Measurements from ENCODE around the gene SPOUT1.
"Not testable (repeated sequence)": the region's sequence is repeated elsewhere in the genome, so short reads cannot be mapped to it uniquely, and the experiment has no call there.

SPOUT1 gene

DNA sequence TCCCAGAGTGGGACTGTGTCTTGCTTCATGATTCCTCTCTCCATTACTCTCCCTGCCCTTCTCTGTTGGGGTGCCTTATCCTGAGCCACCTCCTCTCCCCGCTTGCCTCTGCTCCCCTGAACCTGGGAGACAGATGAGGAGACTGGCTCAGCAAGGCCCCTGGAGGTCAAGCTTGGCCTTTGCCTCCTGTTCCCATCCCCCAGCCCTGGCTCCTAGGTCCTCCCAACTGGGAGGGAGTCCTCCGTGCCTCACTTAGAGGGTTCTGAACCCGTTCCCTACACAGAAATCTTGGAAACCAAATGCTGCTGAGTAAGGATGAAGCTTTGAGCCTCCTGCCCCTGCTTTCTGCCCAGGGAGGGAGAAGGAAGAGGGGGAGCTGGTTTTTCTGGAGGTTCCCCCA, 21.1 kb downstream of the SPOUT1 start:
- no peak for DNase-seq

DNA sequence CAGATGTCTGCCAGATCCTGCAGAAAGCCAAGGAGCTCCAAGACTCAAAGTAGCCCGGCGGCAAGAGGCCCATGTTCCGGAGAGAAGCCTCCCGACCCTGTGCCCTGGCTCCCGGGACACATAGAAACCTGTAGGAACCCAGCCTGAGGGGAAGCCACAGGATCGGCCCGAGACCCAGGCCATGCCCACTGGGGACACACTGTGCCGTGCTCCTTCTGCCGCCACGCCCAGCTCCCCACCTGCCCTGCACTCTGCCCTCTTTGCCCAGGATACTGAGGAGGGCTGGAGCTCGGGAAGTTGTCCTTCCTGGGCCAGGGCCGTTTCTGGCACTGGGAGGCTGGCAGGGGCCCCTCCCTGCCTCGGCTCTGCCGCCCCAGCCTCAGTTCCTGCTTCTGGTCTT, 21.8 kb downstream of the SPOUT1 start:
- no peak for DNase-seq

DNA sequence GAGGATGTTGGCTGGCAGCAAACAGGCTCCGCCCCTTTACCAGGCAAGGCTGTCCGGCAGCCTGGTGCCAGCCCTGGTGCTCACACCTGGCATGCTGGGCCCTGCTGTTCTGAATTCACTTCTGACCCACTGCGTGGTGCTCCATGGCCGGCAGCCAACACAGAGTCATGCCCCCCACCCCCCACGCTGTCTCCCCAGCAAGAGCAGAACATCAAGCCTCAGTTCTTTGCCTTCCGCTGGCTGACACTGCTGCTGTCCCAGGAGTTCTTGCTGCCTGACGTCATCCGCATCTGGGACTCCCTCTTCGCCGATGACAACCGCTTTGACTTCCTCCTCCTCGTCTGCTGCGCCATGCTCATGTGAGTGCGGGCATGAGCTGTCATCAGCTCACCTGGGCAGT, 23.9 kb downstream of the SPOUT1 start:
- no peak for DNase-seq

DNA sequence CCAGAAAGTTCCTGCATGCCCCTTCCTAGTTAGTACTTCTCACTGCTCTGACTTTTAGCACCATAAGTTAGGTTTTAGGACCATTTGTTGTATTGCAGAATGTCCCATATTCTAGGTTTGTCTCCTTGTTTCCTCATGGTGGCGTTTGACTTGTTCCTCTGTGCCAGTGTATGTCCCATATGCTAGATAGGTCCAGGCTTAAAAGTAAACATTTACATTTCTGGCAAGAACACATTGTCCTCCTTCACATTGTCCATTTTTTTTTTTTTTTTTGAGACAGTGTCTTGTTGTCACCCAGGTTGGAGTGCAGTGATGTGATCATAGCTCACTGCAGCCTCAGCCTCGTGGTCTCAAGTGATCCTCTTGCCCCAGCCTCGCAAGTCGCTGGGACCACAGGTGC, 27.1 kb downstream of the SPOUT1 start:
- no peak for DNase-seq

DNA sequence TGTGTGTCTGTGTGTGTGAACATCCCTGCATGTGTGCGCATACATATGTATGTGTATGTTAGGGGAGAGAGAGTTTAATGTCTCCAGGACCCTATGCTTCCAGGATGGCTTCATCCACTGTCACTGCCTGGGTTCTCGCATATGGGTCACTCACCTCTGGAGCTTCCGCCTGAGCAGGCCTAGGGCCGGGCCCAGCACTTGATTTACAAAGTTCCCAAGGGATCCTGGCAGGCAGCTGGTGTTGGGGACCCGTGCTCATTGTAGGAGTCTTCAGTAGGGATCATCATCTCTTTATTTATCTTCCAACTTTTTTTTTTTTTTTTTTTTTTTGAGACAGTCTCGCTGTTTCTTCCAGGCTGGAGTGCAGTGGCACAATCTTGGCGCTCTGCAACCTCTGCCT, 29.5 kb downstream of the SPOUT1 start:
- DNase-seq, result no peak

DNA sequence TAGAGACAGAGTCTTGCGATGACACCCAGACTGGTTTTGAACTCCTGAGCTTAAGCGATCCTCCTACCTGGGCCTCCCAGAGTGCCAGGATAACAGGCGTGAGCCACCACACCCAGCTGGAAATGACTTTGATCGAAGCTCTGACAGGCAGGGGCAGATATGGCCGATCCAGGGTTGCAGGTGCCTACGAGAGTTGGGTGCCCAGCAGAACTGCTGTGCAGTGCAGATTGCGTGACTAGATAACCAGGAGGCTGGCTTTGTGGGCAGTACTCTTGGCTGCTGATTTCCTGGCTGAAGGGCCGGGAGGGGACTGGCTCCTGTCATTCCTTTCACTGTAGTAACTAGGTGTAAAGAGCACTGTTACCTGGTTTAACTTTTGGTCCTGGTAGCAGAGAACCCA, 30.7 kb downstream of the SPOUT1 start:
- DNase-seq, result no peak

DNA sequence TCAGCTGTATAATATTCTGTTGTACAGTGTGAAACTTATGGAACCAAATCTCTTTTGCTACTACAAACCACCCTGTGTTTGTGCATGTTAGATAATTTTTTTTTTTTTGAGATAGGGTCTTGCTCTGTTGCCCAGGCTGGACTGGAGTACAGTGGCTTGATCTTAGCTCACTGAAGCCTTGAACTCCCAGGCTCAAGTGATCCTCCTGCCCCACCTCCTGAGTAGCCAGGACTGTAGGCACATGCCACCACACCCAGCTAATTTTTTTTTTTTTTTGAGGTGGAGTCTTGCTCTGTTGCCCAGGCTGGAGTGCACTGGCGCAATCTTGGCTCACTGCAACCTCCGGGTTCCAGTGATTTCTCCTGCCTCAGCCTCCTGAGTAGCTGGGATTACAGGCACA, 34.6 kb downstream of the SPOUT1 start:
- not testable (repeated sequence) for DNase-seq

DNA sequence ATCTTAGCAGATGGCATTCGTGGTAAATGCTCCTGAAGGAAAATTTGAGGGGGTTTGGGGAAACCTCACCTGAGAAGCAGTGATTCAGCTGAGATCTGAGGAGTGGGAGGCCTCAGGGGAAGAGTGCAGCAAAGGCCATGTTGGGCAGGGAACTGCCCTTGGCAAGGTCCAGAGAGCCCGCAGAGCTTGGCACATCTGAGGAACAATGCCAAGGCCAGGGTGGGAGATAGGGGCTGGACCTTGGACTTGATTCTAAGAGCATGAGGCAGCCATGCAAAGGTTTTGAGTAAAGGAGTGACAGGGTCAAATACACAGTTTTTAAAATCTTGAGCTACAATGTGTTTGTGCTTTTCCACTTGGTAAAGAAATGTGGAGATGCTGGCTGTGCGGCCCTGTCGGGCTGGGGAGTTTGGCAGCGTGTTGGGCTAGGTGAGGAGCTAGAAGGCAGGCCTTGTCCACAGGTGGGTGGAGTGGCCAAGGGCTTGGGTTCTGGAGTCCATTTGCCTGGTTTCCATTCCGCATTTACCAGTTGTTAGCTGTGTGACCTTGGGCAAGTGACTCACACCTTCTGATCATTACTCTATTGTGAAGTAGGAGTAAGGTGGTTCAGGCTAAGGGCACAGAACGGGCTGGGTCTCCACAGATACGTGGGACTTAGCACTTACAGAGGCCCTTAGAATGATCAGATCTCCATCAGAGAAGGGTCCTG, 36.5 kb downstream of the SPOUT1 start:
- DNase-seq, result no peak

DNA sequence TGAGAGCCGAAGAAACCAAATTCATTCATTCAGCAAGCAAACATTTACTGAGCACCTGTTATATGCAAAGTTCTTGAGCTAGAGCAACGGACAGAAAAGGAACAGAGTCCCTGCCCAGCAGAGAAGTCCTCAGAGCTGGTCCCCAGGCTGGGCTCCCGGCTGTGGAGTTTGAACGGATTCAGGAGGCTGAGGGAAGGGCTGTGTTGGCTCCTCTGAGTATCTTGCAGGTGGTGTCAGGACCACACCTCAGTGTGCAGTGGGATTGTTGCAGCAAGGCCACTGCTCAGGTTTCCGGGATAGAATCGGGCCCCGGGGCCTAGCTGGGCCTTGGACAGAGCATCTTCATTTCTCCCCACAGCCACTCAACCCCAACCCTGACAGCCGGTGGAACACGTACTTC, 37.5 kb downstream of the SPOUT1 start:
- no peak for DNase-seq

DNA sequence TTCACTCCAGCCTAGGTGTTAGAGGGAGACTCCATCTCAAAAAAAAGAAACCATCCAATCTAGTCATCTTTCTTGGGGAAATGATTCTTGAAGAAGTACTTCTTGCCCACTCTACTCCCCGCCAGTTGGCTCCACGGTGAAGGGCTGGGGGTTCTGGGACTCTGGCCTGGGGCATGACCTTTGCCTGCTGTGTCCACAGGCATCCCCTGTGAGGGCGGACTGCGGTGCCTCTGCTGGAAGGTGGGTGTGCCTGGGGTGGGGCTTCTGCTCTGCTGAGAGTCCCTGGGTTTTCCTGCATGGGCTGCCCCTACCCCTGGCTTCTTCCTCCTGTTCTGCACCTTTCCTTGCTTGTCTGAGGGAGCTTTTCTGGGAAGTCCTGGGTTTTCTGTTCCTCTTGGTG, 39.1 kb downstream of the SPOUT1 start:
- no peak for DNase-seq

DNA sequence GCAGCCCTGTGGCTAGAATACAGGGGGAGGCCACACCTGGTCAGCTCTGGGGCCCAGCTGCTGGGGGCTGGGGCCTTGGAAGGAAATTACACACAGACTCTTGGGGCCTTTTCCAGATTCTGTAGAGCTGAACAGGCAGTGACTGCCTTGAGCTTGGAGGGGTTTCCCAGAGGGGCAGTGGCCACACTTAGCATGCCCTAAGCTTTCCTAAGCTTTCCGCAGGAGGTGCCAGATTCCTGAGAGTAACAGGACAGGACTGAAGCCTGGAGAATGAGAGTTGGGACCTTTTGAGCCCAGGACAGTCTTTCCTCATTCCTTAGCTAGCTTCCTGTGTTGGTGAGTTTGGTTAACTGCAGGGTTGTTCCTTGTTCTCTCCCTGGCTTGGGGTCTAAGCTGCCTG, 41.1 kb downstream of the SPOUT1 start:
- no peak for DNase-seq

DNA sequence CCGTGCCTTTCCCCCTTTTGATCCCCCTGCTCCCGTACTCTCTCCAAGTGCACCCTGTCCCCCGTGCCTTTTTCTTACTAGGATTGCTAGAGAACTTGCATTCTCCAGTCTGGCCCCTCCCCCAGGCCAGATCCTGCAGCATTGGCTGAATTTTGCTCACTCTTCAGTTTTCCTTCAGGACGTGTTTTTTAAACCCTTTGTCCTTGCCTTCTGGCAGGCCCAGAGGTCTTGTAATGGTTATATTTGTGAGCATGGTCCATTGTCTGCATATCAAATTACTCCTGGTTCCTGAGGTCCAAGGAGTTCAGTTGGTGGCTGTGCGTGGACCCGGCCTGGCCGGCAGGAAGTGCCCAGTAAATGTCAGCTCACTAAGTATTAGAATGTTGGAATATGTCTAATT, 41.9 kb downstream of the SPOUT1 start:
- no peak for DNase-seq

DNA sequence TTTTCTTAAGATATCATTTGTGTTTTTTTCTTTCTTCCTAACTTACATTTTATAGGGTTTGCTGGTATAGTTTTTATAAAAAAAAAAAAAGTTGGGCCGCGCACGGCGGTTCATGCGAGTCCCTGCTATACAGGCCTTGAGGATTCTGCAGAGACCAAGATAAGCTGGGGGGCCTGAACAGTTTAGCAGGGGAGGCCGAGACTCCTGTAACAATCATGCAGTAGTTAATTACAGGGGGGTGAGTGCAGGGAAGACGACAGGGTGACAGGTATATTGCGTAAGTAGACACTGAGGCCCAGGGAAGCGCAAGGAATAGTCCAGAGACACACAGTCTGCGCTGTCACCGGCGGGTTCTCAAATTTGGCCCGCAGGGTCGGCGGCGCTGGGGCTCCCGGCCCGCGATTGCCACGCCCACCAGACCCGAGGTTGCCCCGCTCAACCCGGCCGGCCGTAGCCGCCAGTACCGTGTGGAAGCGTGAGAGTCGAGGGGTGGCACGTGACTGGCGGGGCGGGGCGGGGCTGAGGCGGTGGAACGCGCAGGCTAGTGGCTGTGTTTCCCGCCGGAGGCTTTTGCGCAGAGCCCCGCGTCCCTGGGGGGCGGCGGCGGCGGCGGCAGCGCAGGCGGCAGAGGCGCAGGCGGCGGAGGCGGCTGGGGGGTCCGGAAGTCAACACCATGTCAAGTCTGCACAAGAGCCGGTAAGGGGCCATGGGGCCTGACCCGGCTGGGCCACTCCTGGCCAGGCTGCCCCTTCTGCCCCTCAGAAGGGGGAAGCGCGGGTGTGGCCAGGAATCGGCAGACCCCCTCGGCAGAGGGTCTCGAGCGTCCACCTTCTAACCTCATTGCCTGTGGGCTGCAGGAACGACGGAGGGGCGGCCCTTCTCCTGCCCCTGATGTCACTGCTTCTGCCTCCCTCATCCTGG, 42.7 kb downstream of the SPOUT1 start, which contains the start of gene TBC1D13:
Gene TBC1D13 (plus strand): TSS at position 573 of the 921 bp plus-strand sequence. CDS start 101 bp downstream, at position 674.
- DNase-seq, result peak; percentile 93

DNA sequence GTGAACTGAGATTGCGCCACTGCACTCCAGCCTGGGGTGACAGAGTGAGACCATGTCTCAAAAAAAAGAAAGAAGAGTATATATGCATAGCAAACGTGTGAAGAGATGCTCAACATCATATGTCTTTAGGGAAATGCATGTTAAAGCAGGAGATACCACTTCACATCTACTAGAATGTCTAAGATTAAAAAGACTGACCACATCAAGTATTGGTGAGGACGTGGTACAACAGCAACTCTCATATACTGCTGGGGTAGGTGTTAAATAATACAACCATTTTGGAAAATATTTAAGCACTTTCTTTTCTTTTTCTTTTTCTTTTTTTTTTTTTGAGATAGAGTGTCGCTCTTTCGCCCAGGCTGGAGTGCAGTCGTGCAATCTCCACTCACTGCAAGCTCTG, 44.2 kb downstream of the SPOUT1 start:
- no peak for DNase-seq

DNA sequence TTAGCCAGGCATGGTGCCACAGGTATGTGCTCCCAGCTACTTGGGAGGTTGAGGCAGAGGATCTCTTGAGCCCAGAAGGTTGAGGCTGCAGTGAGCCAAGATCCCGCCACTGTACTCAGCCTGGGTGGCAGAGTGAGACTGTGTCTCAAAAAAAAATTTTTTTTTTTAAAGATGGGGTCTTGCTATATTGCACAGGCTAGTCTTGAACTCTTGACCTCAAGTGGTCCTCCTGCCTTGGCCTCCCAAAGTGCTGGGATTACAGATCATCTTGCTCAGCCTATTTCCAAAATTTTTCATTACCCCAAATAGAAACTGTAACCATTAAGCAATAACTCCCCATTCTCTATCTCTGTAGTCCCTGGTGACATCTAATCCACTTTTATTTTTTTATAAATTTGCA, 46.9 kb downstream of the SPOUT1 start:
- no peak for DNase-seq

DNA sequence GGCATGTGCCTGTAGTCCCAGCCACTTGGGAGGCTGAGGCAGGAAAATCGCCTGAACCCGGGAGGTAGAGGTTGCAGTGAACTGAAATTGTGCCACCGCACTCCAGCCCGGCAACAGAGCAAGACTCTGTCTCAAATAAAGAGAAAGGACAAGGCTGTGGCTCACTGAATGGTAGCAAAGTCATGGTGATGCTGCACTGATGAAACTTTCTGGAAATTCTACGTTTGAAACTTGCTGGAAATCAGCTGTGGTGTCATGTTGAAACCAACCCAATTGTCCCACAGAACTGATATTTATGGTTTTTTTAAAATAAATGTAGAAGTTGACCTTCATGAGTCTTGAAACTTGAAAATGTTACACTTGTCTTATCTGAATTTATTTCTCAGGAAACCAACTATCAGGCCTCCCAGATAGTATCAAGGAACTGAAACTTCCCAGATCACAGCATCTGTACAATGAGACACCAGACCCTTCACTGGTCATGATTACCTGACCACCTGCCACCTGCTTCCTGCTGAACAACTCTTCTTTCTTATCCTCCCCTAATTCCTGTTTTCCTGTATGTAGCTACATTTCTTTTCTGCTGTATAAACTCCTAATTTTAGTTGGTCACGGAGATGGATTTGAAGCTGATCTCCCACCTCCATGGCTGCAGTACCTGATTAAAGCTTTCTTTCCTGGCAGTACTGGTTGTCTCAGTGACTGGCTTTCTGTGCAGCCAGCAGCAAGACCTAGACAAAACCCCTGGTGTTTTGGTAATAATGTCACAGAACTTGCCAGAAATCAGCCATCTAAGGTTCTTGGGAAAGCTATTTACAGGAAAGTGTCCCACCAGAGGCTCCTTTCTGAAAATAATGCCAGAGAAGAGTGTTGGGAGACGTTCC, 48.2 kb downstream of the SPOUT1 start:
- no peak for DNase-seq

DNA sequence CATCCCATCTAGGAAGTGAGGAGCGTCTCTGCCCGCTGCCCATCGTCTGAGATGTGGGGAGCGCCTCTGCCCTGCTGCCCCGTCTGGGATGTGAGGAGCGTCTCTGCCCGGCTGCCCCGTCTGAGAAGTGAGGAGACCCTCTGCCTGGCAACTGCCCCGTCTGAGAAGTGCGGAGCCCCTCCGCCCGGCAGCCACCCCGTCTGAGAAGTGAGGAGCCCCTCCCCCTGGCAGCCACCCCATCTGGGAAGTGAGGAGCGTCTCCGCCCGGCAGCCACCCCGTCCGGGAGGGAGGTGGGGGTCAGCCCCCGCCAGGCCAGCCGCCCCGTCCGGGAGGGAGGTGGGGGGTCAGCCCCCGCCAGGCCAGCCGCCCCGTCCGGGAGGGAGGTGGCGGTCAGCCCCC, 49.5 kb downstream of the SPOUT1 start:
- not testable (repeated sequence) for DNase-seq

DNA sequence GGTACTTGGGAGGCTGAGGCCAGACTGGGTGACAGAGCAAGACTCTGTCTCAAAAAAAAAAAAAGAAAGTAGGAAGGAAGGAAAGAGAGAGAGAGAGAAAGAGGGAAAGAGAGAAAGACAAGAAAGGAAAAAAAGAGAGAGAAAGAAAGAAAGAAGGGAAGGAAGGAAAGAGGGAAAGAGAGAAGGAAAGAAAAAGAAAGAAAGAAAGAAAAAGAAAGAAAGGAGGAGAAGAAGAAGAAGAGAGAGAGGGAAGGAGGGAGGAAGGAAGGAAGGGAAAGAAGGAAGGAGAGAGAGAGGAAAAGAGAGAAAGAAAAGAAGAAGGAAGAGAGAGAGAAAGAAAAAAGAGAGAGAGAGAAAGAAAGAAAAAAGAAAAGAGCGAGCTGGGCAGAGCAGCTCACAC, 54.8 kb downstream of the SPOUT1 start:
- DNase-seq, result no peak

DNA sequence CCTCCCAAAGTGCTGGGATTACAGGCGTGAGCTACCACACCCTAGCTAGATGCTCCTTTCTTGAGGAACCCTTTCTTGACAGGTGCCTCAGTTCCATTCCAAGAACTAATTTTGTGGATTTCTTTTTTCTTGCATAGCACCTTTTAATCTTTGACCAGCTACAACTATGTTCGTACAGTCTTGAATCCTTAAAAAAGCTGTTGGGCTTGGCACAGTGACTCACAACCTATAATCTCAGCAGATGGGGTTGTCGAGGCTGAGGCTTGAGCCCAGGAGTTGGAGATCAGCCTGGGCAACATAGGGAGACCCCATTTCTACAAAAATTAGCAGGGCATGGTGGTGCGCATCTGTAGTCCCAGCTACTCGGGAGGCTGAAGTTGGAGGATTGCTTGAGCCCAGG, 56.5 kb downstream of the SPOUT1 start:
- no peak for DNase-seq

DNA sequence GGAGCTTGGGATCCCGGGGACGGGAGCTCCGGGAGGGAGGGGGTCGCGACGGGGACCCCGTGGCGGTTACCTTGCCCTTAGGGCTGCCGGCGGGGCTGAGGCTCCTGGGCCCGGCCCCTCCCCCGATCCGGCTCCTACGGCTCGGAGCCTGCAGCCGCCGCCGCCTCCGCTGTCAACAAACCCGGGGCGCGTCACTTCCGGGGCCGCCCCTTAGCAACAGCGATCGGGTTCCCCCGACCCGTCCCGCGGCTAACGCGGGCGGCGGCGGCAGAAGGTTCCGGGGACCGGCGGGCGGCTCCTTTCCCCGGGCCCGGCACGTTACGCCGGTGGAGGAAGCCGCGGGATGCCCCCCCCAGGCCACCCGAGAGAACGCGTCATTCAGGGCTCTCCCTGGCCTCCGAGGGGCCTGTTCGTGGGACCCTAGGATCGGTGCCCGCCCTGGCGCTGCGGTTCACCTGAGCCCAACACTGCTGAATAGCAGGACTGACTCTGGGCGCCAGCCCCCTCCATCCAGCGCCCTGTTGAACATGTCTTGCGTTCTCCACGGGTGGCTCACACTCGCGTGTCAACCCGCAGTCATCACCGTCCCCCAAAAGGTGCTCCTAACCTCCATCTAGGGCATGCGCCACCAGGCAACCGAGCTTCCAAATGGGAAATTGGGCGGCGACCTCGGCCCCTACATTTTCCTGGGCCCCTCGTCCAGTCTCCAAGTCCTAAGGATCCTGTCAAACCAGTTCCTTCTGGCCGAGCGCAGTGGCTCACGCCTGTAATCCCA, 57.7 kb downstream of the SPOUT1 start, which contains the start of gene ZER1:
Gene ZER1 (minus strand): TSS at position 183 of the 775 bp plus-strand sequence. CDS start 16,362 bp downstream, outside the sequence.
- DNase-seq, result peak; percentile 94

DNA sequence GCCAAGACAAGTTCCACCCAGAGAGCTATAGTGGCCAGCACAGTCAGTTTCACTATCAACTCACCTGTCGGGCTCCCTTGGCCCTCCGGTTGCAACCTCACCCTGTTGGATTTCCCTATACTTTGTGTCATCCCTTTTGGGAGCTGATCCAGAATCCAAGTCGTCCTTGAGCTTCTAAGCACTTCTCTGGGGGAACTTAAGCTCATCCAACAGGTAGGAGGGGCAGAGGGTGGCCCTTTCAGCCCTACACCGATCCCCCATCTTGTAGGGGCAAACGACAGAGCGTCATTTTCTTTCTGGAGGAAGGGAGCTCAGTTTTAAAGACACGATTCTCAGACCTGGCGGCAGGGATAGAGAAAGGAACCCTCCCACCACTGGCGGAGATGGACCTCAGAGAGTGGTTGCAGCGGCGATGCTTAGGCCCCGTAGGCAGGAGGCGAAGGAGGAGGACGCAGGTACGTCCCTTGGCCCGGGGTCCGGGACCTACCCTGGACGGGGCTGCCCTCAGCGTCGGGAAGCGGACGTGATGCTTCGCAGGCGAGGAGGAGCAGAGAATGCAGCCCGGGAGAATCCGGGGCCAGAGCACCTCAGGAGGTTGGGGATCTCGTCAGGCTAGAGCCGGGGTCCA, 58.4 kb downstream of the SPOUT1 start:
- DNase-seq, result peak; percentile 32

Measured in CD4-positive, alpha-beta T cell treated with Interleukin-12 subunit alpha and Interleukin-12 subunit beta, for 1 hour (primary cell).